CD4-positive, alpha-beta T cell treated with Interleukin-6 at 100 ng/mL for 8 hours (primary cell): Measurements from ENCODE around the gene PCYT1A.
"Not testable (repeated sequence)": the region's sequence is repeated elsewhere in the genome, so short reads cannot be mapped to it uniquely, and the experiment has no call there.

Experiments
- DNase-seq: peaks from one replicate; pipeline ENCODE4 v3.0.0-alpha.2; 2020; ENCODE audit warnings: mixed read lengths, low spot score

The PCYT1A gene

DNA sequence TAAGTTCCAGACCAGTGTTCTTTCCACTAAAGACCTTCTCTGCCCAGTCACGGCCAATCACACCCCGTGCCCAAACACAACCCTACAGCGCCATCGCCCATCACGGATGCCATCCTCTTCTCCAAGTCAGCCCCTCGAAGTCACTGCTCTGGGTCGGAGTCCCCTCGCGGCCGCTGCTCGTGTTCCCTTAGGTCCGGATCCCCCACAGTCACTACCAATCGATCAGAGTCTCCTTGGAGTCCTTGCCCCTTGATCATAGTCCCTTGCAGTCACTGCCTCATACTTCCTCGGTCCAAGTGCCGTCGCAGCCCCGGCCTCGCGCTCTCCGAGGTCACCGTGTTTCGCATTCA lies 461 bp downstream of the PCYT1A start:
- peak; percentile 4 for DNase-seq

DNA sequence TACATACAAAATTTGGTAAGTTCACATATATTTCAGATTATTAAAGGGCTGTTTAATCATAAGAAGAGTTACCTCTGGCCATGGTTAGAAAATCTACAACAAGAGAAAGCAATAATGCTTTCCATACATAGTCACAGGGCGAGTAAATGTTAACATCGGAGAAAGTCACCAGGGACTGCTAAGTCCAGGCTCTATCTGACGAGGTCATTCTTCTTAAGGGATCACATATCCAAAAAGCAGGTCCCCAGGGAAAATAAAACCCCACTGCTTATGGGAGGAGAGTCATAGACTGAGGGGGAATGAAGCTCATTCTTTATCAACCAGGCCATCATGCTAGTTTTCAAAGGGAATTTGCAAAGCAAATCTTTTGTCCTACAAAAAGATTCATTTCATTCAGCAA lies 3.1 kb downstream of the PCYT1A start:
- DNase-seq = no peak

DNA sequence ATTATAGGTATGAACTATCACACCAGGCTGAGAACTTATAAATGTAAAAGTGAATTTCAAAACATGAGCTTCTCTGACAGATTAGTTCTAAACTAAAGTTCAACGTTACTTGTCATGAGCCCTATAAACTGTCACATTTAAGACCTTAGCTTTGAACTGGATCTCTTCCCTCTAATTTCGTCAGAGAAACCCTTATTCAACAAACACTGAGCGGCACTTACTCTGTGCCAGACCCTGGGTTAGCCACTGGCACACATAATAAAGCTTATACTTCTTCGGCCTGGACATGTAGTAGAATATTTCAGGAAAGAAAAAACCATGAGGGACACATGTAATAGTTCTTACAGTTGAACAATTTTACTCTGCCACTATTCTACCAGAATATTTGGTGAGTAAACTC lies 5.6 kb downstream of the PCYT1A start:
- DNase-seq = no peak

DNA sequence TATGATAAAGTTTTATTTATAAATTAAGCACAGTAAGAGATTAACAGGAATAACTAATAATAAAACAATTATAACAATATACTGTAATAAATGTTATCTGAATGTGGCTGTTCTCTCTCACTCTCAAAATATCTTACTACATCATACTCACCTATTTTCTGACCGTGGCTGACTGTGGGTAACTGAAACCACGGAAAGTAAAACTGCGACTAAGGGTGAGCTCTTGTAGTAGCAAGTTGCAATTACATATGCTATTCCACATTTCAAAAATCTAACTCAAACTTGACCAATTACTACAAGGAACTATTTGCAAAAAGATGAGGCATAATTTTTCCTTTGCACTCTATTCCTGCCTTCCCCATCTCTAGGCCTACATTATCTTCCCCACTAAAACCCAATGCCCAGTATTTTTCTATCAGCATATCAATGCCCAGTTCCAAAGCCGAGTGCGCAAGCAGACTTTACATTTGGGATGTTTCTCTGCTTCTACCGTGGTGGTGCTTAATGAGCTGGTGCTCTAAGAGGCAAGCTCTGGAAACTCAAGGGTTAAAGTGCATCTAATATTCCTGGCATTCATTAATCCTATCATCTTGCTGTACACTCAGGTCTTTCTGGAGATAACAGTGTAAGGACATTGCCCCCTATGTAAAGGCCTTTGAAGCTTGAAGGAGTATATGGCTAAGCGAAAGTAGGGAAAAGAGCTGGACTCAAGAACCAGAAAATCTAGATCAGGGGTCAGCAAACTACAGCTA lies 6.7 kb downstream of the PCYT1A start:
- no peak for DNase-seq

DNA sequence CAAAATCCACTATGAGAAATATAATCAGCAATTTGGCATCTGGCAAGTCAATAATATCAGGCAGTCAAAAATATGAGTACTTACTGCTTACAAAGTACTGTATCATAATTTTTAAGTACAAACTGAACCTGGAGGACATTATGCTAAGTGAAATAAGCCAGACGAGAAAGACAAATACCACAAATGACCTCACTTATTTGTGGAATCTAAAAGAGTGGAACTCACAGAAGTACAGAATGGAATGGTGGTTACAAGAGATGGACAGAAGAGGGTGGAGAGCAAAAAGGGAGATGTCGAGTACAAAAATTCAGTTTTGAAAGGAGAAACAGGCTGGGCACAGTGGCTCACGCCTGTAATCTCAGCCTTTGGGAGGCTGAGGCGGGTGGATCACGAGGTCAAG lies 12.4 kb downstream of the PCYT1A start:
- DNase-seq = no peak

DNA sequence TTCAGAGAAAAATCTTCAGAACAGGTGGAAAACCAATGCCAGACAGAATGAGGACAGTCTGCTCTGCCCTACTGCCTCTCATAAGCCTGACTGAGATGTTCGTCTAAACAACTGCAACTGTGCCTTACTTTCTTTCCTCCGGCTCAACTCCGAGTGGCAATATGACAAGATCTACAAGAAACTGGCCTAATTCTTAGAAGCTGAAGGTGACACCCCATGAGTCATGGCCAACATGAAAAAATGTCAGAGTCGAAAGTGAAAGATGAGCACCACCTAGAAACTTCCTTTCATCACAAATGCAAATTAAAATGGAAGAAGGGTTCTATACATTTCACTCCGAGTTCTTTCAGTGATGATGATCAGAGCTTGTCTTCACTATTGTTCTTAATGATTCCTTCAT lies 12.9 kb downstream of the PCYT1A start:
- DNase-seq = peak; percentile 78

DNA sequence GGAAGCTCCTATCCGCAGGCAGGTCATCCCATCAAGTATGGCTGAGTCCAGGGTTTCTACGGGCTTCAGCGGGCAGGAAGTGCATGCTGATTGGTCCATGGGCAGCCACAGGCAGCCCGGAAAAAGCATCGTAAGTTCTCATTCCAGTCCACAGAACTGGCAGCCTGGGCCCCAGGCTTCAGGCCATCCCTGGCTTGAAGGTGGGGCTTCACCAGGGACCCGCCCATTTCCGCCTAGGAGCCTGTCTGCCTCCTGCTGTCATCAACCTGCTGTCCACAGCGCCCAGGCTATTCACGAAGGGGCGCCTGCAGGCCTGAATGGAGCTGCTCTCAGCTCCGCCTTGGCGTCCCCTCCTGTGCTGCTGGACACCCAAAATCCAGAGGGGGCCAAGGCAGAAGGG lies 13.9 kb downstream of the PCYT1A start:
- DNase-seq = no peak

DNA sequence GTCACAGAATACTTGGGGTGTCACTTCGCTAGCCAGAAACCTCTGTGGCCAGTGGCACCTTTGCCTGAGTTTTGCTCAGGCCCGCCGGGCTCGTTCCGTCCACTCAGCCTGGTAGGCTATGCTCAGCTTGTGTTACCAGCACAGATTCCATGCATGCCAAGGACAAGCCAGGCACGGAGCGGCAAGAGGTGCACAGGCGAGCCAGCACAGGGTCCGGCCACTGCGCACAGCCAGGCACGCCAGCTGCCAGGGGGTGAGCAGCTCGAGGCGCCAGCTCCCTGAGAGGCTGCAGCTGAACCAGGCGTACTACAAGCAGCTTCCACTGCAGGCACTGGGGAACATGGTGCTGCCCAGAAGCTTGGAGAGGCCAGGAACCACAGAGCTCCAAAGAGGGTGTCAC lies 14.7 kb downstream of the PCYT1A start:
- DNase-seq = no peak

DNA sequence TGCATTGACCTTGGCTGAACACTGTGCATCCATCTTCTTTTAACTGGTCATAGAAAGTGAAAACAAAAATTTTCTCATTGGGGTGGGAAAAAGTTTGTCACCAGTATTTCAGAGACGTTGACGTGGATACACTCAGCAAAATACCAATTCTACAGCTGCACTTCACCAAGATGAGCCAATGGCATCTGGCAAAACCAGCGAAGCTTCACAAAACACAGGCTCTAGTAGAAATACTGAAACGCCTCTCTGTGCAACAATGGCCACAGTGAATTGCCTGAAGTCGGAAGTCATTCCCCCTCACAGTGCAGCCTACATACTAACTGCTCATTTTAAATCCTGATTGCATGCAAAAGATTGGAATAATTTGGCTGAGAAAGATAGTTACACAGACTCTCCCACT lies 17.0 kb downstream of the PCYT1A start:
- DNase-seq = no peak

DNA sequence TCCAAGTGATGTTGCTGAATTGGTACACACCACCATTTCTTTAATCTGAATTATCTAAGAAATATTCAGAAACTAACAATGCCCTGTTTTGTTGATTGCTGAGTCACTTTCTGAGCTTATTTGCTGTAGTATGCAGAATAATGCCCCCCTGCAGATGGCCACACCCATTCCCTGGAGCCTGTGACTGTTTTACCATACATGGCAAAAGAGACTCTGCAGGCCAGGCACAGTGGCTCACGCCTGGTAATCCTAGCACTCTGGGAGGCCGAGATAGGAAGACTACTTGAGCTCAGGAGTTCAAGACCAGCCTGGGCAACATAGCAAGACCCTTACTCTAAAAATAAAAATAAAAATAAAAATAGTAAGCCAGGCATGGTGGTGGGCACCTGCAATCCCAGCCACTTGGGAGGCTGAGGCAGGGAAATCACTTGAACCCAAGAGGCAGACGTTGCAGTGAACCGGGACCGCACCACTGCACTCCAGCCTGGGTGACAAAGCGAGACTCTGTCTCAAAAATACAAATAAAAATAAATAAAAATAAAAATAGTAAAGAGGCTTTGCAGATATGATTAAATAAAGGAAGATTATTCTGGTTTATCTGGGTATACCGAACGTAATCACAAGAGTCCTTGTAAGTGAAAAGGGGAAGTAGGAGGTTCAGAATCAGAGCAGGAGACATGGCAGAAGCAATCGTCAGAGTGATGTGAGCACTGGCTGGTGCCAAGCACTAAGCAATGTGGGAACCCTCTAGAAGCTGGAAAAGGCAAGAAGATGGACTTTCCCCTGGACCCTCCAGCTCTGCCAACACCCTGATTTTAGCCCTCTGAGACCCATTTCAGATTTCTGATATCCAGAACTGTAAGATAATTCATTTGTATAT lies 19.0 kb downstream of the PCYT1A start:
- no peak for DNase-seq

DNA sequence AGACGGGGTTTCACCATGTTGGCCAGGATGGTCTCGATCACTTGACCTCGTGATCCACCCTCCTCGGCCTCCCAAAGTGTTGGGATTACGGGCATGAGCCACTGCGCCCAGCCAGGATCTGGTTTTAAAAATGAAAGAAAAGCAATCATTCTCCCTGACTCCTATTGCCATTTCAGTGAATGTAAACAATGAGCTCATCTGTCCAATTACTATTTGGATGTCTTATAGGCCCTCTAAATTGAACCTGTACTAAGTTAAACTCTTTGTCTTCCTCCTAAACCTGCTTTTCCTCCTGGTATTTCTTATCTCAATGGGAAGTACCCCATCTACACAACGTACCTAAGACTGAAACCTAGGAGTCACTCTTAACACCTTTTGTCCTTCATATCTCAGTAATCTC lies 23.7 kb downstream of the PCYT1A start:
- DNase-seq = no peak

DNA sequence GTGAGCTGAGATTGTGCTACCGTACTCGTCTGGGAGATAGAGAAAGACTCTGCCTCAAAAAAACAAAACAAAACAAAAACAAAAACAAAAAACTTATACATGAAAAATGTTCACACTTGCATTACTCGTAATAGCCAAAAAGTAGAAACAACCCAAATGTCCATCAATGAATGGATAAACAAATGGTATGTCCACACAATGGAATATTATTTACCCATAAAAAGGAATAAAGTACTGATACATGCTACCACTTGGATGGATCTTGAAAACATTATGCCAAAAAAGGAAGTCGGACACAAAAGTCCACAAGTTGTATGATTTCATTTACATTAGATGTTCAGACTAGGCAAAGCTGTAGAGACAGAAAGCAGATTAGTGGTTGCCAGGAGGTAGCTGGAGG lies 26.7 kb downstream of the PCYT1A start:
- no peak for DNase-seq

DNA sequence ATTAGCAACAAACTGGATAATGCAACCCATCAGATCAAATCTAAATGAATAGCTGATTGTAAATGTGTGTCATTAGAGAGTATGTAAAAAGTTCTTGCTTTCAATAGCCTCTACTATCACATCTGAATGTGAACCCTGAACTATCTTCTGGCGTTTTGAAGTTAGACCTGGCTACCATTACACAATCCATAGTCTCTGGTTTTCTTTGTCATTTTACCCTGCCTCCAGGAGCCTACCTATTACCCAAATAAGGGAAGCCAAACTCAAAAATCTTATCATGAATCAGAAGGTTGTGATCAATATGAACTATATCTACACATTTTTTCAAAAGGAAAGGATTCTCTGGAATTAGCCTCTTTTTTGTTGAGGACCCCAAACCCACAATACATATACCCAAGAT lies 31.8 kb downstream of the PCYT1A start:
- no peak for DNase-seq

DNA sequence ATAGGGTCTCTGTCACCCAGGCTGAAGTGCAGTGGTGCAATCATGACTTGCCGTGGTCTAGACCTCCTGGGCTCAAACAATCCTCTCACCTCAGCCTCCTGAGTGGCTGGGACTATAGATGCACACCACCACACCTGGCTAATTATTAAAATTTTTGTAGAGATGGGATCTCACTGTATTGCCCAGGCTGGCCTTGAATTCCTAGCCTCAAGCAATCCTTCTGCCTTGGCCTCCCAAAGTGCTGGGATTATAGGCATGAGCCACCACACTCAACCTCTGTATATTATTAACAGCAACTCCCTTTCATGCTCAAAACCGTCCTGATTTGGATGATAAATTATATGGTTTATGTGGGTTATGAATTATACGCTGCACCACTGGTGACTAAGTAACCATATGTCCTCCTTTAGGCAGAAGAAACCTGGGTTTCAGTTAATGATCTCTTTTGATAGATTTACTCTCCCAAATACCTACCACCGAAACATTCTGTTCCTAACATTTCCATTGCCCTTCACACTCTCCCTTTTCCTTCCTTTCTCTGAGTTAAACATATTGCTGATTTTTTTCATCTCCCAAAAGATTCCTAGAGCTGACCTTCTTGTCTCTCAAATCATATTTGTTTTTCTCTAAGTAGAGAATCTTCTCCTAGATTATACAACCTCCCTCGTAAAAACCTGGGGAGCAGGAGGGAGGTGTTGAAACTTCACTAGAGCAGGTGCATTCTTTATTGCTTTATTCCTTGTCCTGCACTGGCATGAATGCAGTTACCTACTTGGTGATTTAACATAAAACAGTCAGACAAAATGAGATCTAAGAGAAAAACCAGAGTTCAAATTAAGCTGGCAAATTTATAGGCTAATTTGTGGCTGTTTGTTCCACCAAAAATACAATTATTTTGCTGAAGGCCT lies 32.9 kb downstream of the PCYT1A start:
- DNase-seq = no peak

DNA sequence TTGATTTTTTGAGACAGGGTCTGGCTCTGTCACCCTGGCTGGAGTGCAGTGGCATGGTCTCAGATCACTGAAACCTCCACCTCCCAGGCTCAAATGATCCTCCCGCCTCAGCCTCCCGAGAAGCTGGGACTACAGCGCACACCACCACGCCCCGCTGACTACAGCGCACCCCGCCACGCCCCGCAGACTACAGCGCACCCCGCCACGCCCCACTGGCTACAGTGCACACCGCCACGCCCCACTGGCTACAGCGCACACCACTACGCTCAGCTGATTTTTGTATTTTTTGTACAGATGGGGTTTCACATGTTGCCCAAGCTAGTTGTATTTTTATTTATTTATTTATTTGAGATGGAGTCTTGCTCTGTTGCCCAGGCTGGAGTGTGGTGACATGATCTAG lies 35.6 kb downstream of the PCYT1A start:
- no peak for DNase-seq

DNA sequence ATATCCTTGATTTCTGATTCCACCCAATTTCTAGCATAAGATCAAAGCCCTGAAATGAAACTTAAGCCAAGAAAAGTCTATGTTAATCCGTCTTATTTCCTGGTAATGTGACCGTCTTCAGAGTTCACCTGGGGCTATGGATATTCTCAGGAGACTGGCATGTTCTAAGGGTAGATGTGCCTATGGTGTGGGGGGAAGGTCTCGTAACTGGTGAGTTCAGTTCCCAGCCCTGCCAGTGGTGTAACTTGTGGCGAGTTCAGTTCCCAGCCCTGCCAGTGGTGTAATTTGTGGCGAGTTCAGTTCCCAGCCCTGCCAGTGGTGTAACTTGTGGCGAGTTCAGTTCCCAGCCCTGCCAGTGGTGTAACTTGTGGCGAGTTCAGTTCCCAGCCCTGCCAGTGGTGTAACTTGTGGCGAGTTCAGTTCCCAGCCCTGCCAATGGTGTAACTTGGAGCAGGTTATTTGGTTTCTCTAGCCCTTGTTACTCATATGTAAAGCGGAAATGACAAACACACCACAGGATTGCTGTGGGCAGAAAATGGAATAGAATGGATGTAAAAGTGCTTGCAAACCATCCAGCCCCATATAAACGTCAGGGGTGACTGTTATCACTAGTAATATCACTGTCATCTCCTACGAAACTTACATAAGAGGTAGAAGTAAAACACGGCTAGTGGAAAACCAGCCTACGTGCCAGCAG lies 40.8 kb downstream of the PCYT1A start:
- no peak for DNase-seq

DNA sequence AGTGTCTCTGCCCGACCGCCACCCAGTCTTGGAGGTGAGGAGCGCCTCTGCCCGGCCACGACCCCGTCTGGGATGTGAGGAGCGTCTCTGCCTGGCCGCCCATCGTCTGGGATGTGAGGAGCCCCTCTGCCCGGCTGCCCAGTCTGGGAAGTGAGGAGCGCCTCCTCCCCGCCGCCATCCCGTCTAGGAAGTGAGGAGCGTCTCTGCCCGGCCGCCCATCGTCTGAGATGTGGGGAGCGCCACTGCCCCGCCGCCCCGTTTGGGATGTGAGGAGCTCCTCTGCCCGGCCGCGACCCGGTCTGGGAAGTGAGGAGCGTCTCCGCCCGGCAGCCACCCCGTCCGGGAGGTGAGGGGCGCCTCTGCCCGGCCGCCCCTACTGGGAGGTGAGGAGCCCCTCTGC lies 43.4 kb downstream of the PCYT1A start:
- DNase-seq = not testable (repeated sequence)

DNA sequence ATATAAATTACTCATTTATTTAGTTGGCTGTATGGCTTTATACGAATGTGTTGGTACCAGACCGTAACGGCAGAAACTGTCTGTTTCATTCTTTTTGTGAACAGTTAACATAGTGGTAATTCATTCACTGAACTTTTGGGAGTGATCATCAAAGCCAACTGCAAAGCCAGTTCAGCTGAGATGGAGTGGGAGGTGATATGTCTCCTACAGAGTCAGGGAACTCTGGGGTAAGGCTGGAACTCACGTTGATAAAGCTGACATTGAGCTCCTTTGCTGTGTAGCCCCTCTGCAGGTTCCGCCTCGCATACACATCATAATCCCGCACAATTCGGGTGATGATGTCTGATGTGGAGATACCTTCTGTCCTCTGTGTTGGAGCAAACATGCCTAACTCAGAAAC lies 45.8 kb downstream of the PCYT1A start:
- DNase-seq = no peak

DNA sequence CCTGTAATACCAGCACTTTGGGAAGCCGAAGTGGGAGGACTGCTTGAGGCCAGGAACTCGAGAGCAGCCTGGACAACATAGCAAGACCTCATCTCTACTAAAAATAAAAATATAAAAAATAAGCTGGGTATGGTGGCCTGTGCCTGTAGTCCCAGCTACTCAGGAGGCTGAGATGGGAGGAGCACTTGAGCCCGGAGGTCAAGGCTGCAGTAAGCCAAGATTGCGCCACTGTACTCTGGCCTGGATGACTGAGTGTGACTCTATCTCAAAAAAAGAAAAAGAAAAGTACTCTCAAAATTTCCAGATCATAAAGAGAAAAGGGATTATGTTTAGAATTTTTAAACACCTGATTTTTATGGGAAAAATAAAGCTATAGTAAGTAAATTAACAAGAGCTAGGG lies 47.1 kb downstream of the PCYT1A start:
- DNase-seq = no peak

DNA sequence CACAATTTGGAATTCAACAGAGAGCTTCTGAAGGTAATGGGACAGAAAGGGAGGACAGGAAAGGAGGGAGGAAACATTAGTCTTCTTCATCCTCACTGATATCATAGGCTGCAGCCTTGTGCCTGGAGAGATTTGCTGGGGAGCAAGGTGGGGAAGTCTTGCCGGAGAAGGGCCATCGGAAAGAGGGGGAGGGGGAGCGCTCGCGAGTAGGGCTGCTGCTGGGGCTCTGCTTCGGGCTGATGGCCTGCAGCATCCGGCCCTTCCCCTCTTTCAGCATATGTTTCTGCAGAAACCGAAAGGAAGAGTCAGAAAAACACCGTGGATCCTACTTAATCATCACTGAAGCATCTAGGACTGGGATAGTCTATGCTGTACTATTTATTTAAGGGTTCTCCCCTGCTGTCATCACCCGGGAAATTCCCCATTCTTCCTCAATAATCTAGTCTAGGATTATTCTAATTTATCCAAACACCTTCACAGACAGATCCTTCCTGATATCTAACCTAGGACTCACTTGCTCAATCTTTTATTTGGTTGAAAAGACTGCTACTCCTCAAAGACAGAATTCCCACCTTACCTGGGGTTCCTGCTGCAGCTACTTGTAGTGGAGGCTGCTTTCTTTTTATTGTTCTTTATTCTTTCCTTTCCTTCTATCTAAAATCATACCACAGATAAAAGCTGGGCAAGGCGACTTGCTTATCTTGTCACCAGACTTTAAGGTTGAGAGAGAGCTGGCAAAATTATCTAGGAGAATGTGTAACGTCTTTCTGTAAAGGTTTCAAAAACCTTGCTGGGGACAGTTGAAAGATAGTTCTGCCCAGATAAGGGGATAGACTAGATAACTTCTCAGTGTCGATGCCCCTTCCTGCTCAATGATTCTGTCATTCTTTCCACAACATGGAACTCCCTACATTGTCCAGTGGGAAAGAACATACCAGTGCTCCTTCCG lies 48.6 kb downstream of the PCYT1A start:
- no peak for DNase-seq

DNA sequence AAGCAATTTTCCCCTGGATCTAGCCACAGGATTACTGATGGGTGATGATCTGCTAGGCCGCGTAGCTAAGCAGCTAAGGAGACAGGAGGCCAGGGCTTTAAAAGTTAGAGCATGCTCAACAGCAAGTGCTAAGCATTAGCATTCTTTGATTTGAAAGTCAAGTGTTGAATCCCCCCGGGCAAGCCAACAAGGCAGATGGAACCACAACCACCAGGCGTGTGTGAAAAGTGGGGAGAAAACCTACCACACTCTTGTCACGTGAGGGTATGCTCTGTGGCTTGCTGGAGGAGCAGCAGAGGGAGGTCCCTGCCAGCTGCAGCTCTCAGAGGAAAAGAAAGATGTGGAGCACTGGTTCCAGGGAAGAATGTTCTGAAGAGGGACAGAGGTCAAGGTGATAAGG lies 50.3 kb downstream of the PCYT1A start:
- no peak for DNase-seq
